ENCODE results near the gene MAN2A1.

The MAN2A1 gene

DNA sequence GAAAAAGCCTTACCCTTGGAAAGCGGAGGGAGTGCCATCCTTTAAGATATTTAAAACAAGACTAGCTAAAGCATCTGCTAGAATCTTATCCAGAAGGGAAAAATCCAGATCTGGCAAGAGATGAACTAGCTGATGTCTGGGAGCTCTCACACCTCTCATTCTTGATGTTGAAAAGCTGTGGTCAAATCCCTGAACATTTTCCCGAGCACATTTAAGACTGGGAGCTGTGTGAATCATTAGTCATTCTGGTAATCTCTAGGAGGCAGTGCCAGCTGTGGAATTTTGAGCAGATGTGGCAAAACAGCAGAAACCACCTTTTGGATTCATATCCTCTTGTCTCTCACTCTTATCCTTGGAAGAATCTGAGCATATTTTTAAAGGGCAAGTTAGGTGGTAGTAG, 218.0 kb downstream of the MAN2A1 start:
- no peaks in the 10 kb centered on the region for H3K9me3 ChIP-seq (ENCODE audit: severe bottlenecking)
- no peaks in the 10 kb centered on the region for H3K4me1 ChIP-seq (ENCODE audit: insufficient read depth, poor library complexity, severe bottlenecking)
- no peaks in the 10 kb centered on the region for H3K36me3 ChIP-seq (ENCODE audit: low read depth)
- H3K4me3 ChIP-seq (ENCODE audit: severe bottlenecking), result no peak overlapping the region
- H3K27ac ChIP-seq (ENCODE audit: poor library complexity, severe bottlenecking), result no peak overlapping the region
- ATAC-seq (ENCODE audit: low read depth), result peak; percentile 79
- H3K27me3 ChIP-seq (ENCODE audit: insufficient read depth, poor library complexity, severe bottlenecking), result peaks cover 2% of the 10 kb centered on the region
- no peak for DNase-seq (ENCODE audit: low spot score)
- TF ChIP-seq, protein P1, sequence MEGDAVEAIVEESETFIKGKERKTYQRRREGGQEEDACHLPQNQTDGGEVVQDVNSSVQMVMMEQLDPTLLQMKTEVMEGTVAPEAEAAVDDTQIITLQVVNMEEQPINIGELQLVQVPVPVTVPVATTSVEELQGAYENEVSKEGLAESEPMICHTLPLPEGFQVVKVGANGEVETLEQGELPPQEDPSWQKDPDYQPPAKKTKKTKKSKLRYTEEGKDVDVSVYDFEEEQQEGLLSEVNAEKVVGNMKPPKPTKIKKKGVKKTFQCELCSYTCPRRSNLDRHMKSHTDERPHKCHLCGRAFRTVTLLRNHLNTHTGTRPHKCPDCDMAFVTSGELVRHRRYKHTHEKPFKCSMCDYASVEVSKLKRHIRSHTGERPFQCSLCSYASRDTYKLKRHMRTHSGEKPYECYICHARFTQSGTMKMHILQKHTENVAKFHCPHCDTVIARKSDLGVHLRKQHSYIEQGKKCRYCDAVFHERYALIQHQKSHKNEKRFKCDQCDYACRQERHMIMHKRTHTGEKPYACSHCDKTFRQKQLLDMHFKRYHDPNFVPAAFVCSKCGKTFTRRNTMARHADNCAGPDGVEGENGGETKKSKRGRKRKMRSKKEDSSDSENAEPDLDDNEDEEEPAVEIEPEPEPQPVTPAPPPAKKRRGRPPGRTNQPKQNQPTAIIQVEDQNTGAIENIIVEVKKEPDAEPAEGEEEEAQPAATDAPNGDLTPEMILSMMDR (IDR thresholded peaks at IDR 0.05; ENCODE audit: poor library complexity, severe bottlenecking), result peak; percentile 6

DNA sequence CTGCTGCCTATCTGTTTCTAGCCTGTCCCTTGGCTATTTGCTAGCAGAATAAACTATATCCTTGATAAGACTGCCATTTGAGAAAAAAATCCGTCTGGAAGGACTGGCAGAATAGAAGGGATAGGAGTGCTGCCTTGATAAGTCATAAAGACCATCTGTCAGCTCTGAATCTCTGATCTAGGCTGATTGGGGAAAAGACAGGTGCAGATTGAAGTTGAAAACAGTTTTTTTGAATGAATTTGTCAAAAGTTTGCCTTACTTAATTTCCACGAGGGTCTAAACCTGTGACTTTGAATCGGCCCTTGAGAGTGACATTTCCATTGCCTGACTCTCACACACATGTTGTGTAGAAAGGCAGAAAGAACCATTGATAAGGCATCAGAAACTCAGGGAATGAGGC, 218.6 kb downstream of the MAN2A1 start:
- ATAC-seq (ENCODE audit: low read depth) (no peak), DNase-seq (ENCODE audit: low spot score) (no peak)
- no peak overlapping the region for H3K27ac ChIP-seq (ENCODE audit: poor library complexity, severe bottlenecking)
- no peaks in the 10 kb centered on the region for H3K9me3 ChIP-seq (ENCODE audit: severe bottlenecking)
- no peaks in the 10 kb centered on the region for H3K36me3 ChIP-seq (ENCODE audit: low read depth)
- TF ChIP-seq, protein P1 (IDR thresholded peaks at IDR 0.05; ENCODE audit: poor library complexity, severe bottlenecking), result no peak
- H3K4me3 ChIP-seq (ENCODE audit: severe bottlenecking), result no peak overlapping the region
- H3K4me1 ChIP-seq (ENCODE audit: insufficient read depth, poor library complexity, severe bottlenecking), result no peaks in the 10 kb centered on the region
- no peaks in the 10 kb centered on the region for H3K27me3 ChIP-seq (ENCODE audit: insufficient read depth, poor library complexity, severe bottlenecking)

DNA sequence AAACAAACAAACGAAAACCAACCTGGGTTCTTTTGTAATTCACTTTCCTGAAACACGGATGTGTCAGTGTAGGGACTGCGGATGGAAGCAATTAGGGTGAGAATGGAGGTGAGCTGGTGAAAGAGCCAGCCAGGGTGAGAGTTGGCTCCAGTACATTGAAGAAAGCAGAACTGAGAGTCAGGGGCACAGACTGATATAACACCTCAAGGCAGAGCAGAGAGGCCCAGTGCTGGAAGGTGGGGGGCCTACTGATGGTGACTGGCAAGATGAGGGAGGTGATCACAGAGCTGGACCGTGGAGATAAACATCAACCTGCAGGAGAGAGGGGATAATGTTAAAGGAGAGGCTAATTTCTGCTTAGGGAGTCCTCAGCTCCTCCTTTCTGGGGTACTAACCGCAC, 221.1 kb downstream of the MAN2A1 start:
- no peak for DNase-seq (ENCODE audit: low spot score)
- no peaks in the 10 kb centered on the region for H3K9me3 ChIP-seq (ENCODE audit: severe bottlenecking)
- no peak for ATAC-seq (ENCODE audit: low read depth)
- H3K27me3 ChIP-seq (ENCODE audit: insufficient read depth, poor library complexity, severe bottlenecking), result no peaks in the 10 kb centered on the region
- no peaks in the 10 kb centered on the region for H3K36me3 ChIP-seq (ENCODE audit: low read depth)
- TF ChIP-seq, protein P1 (IDR thresholded peaks at IDR 0.05; ENCODE audit: poor library complexity, severe bottlenecking), result no peak
- no peaks in the 10 kb centered on the region for H3K4me1 ChIP-seq (ENCODE audit: insufficient read depth, poor library complexity, severe bottlenecking)
- H3K4me3 ChIP-seq (ENCODE audit: severe bottlenecking), result no peak overlapping the region
- no peak overlapping the region for H3K27ac ChIP-seq (ENCODE audit: poor library complexity, severe bottlenecking)

DNA sequence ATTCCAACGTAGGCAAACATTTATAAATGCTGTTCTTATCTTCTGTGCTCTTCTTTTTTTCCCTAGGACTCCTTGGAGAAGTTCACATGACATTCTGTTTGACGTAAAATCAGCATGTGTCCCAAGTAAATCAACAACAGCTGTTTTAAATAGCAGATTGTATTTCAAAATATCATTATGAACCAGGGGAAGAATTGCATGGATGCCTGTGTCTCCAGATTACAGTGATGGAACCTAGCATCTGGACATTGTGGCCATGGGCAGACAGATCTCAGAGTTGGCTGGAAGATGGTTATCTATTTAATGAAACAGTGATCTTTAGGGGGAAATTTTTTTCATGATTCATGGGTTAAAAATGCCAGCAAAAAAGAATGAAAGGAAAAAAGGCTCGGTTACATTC, 222.0 kb downstream of the MAN2A1 start:
- no peaks in the 10 kb centered on the region for H3K27me3 ChIP-seq (ENCODE audit: insufficient read depth, poor library complexity, severe bottlenecking)
- H3K9me3 ChIP-seq (ENCODE audit: severe bottlenecking), result no peaks in the 10 kb centered on the region
- ATAC-seq (ENCODE audit: low read depth) (no peak), DNase-seq (ENCODE audit: low spot score) (no peak)
- H3K27ac ChIP-seq (ENCODE audit: poor library complexity, severe bottlenecking), result no peak overlapping the region
- no peaks in the 10 kb centered on the region for H3K36me3 ChIP-seq (ENCODE audit: low read depth)
- no peaks in the 10 kb centered on the region for H3K4me1 ChIP-seq (ENCODE audit: insufficient read depth, poor library complexity, severe bottlenecking)
- no peak overlapping the region for H3K4me3 ChIP-seq (ENCODE audit: severe bottlenecking)
- TF ChIP-seq, protein P1 (IDR thresholded peaks at IDR 0.05; ENCODE audit: poor library complexity, severe bottlenecking), result no peak

DNA sequence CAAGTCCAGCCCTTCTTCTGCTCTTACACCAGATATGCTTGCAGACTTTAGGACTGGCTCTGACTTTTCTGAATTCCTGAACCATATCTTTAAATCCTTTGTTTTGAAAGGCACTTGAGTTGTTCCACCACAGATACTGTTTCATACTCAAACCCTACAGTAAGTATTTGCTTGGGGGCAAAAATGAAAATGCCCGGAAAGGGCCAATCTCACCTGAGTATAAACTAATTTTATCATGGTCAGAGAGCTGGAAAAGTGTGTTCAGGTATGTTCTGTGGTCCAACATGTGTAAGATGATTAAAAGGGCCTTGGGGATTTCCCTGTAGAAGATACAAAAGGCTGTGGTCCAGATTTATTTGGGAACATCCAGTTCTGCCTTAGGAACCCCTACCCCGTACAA, 225.2 kb downstream of the MAN2A1 start:
- no peak overlapping the region for H3K27ac ChIP-seq (ENCODE audit: poor library complexity, severe bottlenecking)
- no peak for DNase-seq (ENCODE audit: low spot score)
- H3K4me1 ChIP-seq (ENCODE audit: insufficient read depth, poor library complexity, severe bottlenecking), result no peaks in the 10 kb centered on the region
- no peaks in the 10 kb centered on the region for H3K27me3 ChIP-seq (ENCODE audit: insufficient read depth, poor library complexity, severe bottlenecking)
- no peaks in the 10 kb centered on the region for H3K36me3 ChIP-seq (ENCODE audit: low read depth)
- ATAC-seq (ENCODE audit: low read depth), result no peak
- no peak overlapping the region for H3K4me3 ChIP-seq (ENCODE audit: severe bottlenecking)
- TF ChIP-seq, protein P1 (IDR thresholded peaks at IDR 0.05; ENCODE audit: poor library complexity, severe bottlenecking), result no peak
- no peaks in the 10 kb centered on the region for H3K9me3 ChIP-seq (ENCODE audit: severe bottlenecking)

All from RWPE2 (cell line).